K562 (cell line): ENCODE data around the gene IL13. TPM values are rescaled to one million over a fixed set of nuclear protein-coding genes. Genes with fewer than 3 reads are reported as not detected.

Experiments
- REST ChIP-seq, 2 experiments: fragments of 450-650 bp; formaldehyde crosslinking in 1 of 2; IDR thresholded peaks; 2 replicates each; pipeline versions ENCODE4 v1.4.0 to v1.6.1; 2014 to 2020; ENCODE audit warnings: mild to moderate bottlenecking in 2 of 2, borderline replicate concordance in 1 of 2, low read depth in 1 of 2
- TFAM ChIP-seq: fragments of 250-450 bp; sonication (Bioruptor Pico); conservative IDR thresholded peaks from 2 replicates; pipeline ENCODE4 v1.5.0; 2021; ENCODE audit warnings: mild to moderate bottlenecking, moderate library complexity
- polyA plus RNA-seq, 8 experiments: library from polyadenylated mRNA; depleted of rRNA in 4 of 8; stranded (reverse) in 5 of 8; unstranded in 3 of 8; fragments of >200 nt; fragmentation: Nextera tagmentation in 2 of 8; fragmentation: Illumina TruSeq in 1 of 8; extraction: Ambion mirVana in 2 of 8; extraction: Trizol in 1 of 8; gene quantifications; 2 replicates each; pipeline versions ENCODE4 v1.2.1 to v1.2.3, GENCODE V29; 2011 to 2014; ENCODE audit warnings: inconsistent platforms in 1 of 8, missing spikeins in 1 of 8
- total RNA-seq, 7 experiments: library from RNA; depleted of rRNA in 6 of 7; stranded (reverse); fragments of >200 nt in 6 of 7; fragmentation: Illumina TruSeq in 2 of 7; extraction: Trizol in 2 of 7; gene quantifications; 2 replicates each; pipeline versions ENCODE4 v1.2.1 to v1.2.3, GENCODE V29; 2011 to 2021; ENCODE audit warnings: low replicate concordance in 1 of 7

The IL13 gene
- total and polyA plus RNA-seq, 9 of the 15 experiments (the other 6 are each of a cell fraction or from before 2014, with no cell fraction given), result not detected

- TF ChIP-seq REST (IDR thresholded peaks at IDR 0.05; ENCODE audit: borderline replicate concordance) (no peak), REST (CRISPR knock-in tag; IDR thresholded peaks at IDR 0.05; ENCODE audit: low read depth) (no peak), TFAM (CRISPR knock-in tag) (no peak)
Measured at GRCh38 chr5:132611965-132612364, 46.0 kb upstream of the IL13 start (continued).
